Fibroblast of lung (primary cell): Measurements from ENCODE around the gene UNC79.
"Not testable (repeated sequence)": the region's sequence is repeated elsewhere in the genome, so short reads cannot be mapped to it uniquely, and the experiment has no call there.

Experiments used
- CTCF ChIP-seq, 2 donors: IDR thresholded peaks in 1 of 2; conservative IDR thresholded peaks in 1 of 2; 1 replicate in 1 of 2; 2 replicates in 1 of 2; pipeline ENCODE4 v1.5.1; 2011 to 2012; ENCODE audit warnings: low read length in 2 of 2, control low read depth in 1 of 2, inconsistent platforms in 1 of 2, low read depth in 1 of 2, mild to moderate bottlenecking in 1 of 2
- EZH2 ChIP-seq: IDR thresholded peaks from 2 replicates; pipeline ENCODE4 v1.5.1; 2012; ENCODE audit warnings: low read length, control low read depth, mild to moderate bottlenecking; ENCODE audit errors: missing control alignments

- TF ChIP-seq CTCF (conservative IDR thresholded peaks at IDR 0.05 in 1 of 2, IDR thresholded peaks at IDR 0.05 in 1 of 2; ENCODE audit: low read depth in 1 of 2, low read length in 2 of 2); EZH2: not testable (repeated sequence)
Measured at GRCh38 chr14:93479074-93479473, 48.3 kb downstream of the UNC79 start.
